Adrenal gland (tissue), 12 donors: ENCODE results near the gene IGF2R. TPM values are rescaled to one million over a fixed set of nuclear protein-coding genes. Genes with fewer than 3 reads are reported as not detected.

Source experiments
- DNase-seq, 7 donors: peaks; one replicate each; pipeline ENCODE4 v3.0.0-alpha.2; 2019 to 2020
- H3K27ac ChIP-seq, 5 donors: fragments of 200-600 bp; sonication (generic) in 4 of 5; 1 replicate in 3 of 5; 2 replicates in 2 of 5; pipeline versions ENCODE4 v1.5.1 to v1.8.0; 2016 to 2020; ENCODE audit warnings: mild to moderate bottlenecking in 1 of 5
- H3K27me3 ChIP-seq: fragments of 200-600 bp; 2 replicates; pipeline ENCODE4 v1.8.0; 2021
- H3K36me3 ChIP-seq, 2 donors: fragments of 200-600 bp; replicated peaks in 1 of 2; 1 replicate in 1 of 2; 2 replicates in 1 of 2; pipeline versions ENCODE4 v1.5.1 to v1.8.0; 2018 to 2022
- H3K4me1 ChIP-seq, 2 donors: fragments of 200-600 bp; replicated peaks in 1 of 2; 1 replicate in 1 of 2; 2 replicates in 1 of 2; pipeline versions ENCODE4 v1.5.1 to v1.8.0; 2018 to 2021
- H3K4me3 ChIP-seq, 4 donors: fragments of 200-600 bp; sonication (generic) in 3 of 4; one replicate each; pipeline ENCODE4 v1.5.1; 2016 to 2018
- H3K9me3 ChIP-seq, 3 donors: fragments of 200-600 bp; sonication (generic) in 1 of 3; replicated peaks in 1 of 3; 1 replicate in 2 of 3; 2 replicates in 1 of 3; pipeline versions ENCODE4 v1.5.1 to v1.8.0; 2016 to 2021
- CTCF ChIP-seq, 6 experiments: fragments of 450-650 bp in 4 of 6; fragments of 200-600 bp in 2 of 6; sonication (generic) in 1 of 6; IDR thresholded peaks; 1 replicate in 5 of 6; 2 replicates in 1 of 6; pipeline versions ENCODE4 v1.5.1 to v1.8.0; 2016 to 2021; ENCODE audit warnings: antibody characterized with exemption in 6 of 6, mild to moderate bottlenecking in 2 of 6, moderate library complexity in 1 of 6
- POLR2A ChIP-seq, 2 donors: fragments of 450-650 bp; IDR thresholded peaks; one replicate each; pipeline ENCODE4 v1.6.1; 2017; ENCODE audit warnings: antibody characterized with exemption in 2 of 2, mild to moderate bottlenecking in 2 of 2, moderate library complexity in 1 of 2
- WGBS, 4 donors: extraction: QIAGEN DNeasy Blood & Tissue Kit in 2 of 4; methylation state at CpG; one replicate each; pipeline versions ENCODE4 v1.1.5 to v1.1.7; 2013 to 2017; 5-methylcytosine and 5-hydroxymethylcytosine counted together
- intact Hi-C, 2 donors: fragments of 100-400 bp; cut with DNase I; formaldehyde crosslinking; loops; one replicate each; pipeline versions ENCODE4 v1.14.1 to v1.15.0; 2022 to 2023
- polyA plus RNA-seq, 3 donors: library from polyadenylated mRNA; stranded (reverse); fragments of 200-250 nt in 2 of 3; fragments of 350-450 nt in 1 of 3; fragmentation: Illumina TruSeq in 1 of 3; extraction: RNeasy Lipid Tissue Mini Kit (QIAGEN cat#74804) in 1 of 3; gene quantifications; one replicate each; pipeline ENCODE4 v1.2.3, GENCODE V29; 2013 to 2014
- total RNA-seq, 9 donors: library from RNA; depleted of rRNA in 4 of 9; stranded (reverse); fragments of >200 nt in 4 of 9; fragments of 120-200 nt in 1 of 9; fragmentation: NEBNext Ultra II Directional in 1 of 9; extraction: Animal tissue kit (Norgen Biotek cat#: 25700) in 1 of 9; gene quantifications; one replicate each; pipeline versions ENCODE4 v1.1.0 to v1.2.4, GENCODE V29; 2013 to 2023
- donor health status: healthy with polysubstance abuse.
- donor health status: Bipolar disorder and iron deficiency.
- donor health status: DM: yes; HTN: yes; CAD: no.
- donor health status: DM: no; HTN: no; CAD: no.
- donor health status: DM: no; HTN: no; CAD: no.
- donor health status: DM: yes; HTN: yes; CAD: no.

The IGF2R gene
- total and polyA plus RNA-seq, 12 donors, result 17.1 to 154 (median 89.8) TPM

- no peaks in the 10 kb centered on the region for H3K9me3 ChIP-seq
- no peak for DNase-seq
- WGBS, 4 donors, result 93 to 97% (median 95%) methylated on average over 8 of the region's 8 CpGs
- H3K27ac ChIP-seq, result no peak overlapping the region
- H3K4me3 ChIP-seq, result no peak overlapping the region
- H3K36me3 ChIP-seq, result peaks cover 0 to 11% of the 10 kb centered on the region in 2 donors
- no peaks in the 10 kb centered on the region for H3K27me3 ChIP-seq
- TF ChIP-seq CTCF (IDR thresholded peaks at IDR 0.05), result no peak
- intact Hi-C loops, result loop anchor here in 1 of 2 donors (10.0 kb wide), 1 partner anchor 49 kb away; no protein-coding TSS in a partner anchor
- H3K4me1 ChIP-seq, result peaks cover 3 to 5% of the 10 kb centered on the region in 2 donors
Observed at GRCh38 chr6:160024152-160024551, 55.3 kb downstream of the IGF2R start.

- intact Hi-C loops, result loop anchor here in 1 of 2 donors (10.0 kb wide), 1 partner anchor 52 kb away; no protein-coding TSS in a partner anchor
- WGBS, 4 donors, result 83 to 92% (median 89%) methylated on average over 8 to 11 of the region's 11 CpGs
- H3K27ac ChIP-seq, result no peak overlapping the region
- no peak overlapping the region for H3K4me3 ChIP-seq
- TF ChIP-seq CTCF (IDR thresholded peaks at IDR 0.05), result no peak
- TF ChIP-seq POLR2A (IDR thresholded peaks at IDR 0.05), result no peak
- no peaks in the 10 kb centered on the region for H3K9me3 ChIP-seq
- H3K4me1 ChIP-seq, result peaks cover 3 to 19% of the 10 kb centered on the region in 2 donors
- H3K36me3 ChIP-seq, result peaks cover 0 to 23% of the 10 kb centered on the region in 2 donors
- DNase-seq, result no peak
- no peaks in the 10 kb centered on the region for H3K27me3 ChIP-seq
Observed at GRCh38 chr6:160027076-160027475, 58.2 kb downstream of the IGF2R start.

- Histone ChIP-seq H3K36me3 (peaks cover 0 to 31% of the 10 kb centered on the region in 2 donors), H3K4me1 (peaks cover 3 to 19% of the 10 kb centered on the region in 2 donors), H3K4me3 (no peak overlapping the region), H3K27ac (no peak overlapping the region), H3K27me3 (no peaks in the 10 kb centered on the region), H3K9me3 (no peaks in the 10 kb centered on the region)
- intact Hi-C loops, result loop anchor here in 1 of 2 donors (10.0 kb wide), 1 partner anchor 53 kb away; no protein-coding TSS in a partner anchor
- no peak for DNase-seq
- TF ChIP-seq POLR2A (IDR thresholded peaks at IDR 0.05) (no peak), CTCF (IDR thresholded peaks at IDR 0.05) (no peak)
- 92 to 95% (median 93%) methylated on average over 10 of the region's 10 CpGs for WGBS, 4 donors
Observed at GRCh38 chr6:160027931-160028330, 59.0 kb downstream of the IGF2R start.

- TF ChIP-seq CTCF (IDR thresholded peaks at IDR 0.05), result no peak
- DNase-seq, result no peak
- Histone ChIP-seq H3K27me3 (no peaks in the 10 kb centered on the region), H3K4me1 (peaks cover 0 to 14% of the 10 kb centered on the region in 2 donors), H3K27ac (no peak overlapping the region), H3K4me3 (no peak overlapping the region), H3K9me3 (no peaks in the 10 kb centered on the region), H3K36me3 (peaks cover 0 to 39% of the 10 kb centered on the region in 2 donors)
- intact Hi-C loops, result loop anchor here in 1 of 2 donors (10.0 kb wide), 1 partner anchor 54 kb away; no protein-coding TSS in a partner anchor
- 91 to 95% (median 94%) methylated on average over 8 of the region's 8 CpGs for WGBS, 4 donors
Observed at GRCh38 chr6:160028487-160029275, 59.8 kb downstream of the IGF2R start.
